Thyroid gland (tissue), 4 donors: ENCODE data around the gene ZYX.

ENCODE experiments used
- POLR2A ChIP-seq, 2 donors: fragments of 450-650 bp; IDR thresholded peaks; one replicate each; pipeline ENCODE4 v1.6.1; 2017; ENCODE audit warnings: antibody characterized with exemption in 2 of 2, mild to moderate bottlenecking in 2 of 2, moderate library complexity in 1 of 2
- TF ChIP-seq, protein P1 (sequence below), 6 experiments: fragments of 200-600 bp in 3 of 6; fragments of 450-650 bp in 3 of 6; sonication (generic) in 3 of 6; IDR thresholded peaks; one replicate each; pipeline ENCODE4 v1.5.1; 2016 to 2019; ENCODE audit warnings: antibody characterized with exemption in 6 of 6, mild to moderate bottlenecking in 2 of 6, inconsistent platforms in 1 of 6, moderate library complexity in 1 of 6

DNA sequence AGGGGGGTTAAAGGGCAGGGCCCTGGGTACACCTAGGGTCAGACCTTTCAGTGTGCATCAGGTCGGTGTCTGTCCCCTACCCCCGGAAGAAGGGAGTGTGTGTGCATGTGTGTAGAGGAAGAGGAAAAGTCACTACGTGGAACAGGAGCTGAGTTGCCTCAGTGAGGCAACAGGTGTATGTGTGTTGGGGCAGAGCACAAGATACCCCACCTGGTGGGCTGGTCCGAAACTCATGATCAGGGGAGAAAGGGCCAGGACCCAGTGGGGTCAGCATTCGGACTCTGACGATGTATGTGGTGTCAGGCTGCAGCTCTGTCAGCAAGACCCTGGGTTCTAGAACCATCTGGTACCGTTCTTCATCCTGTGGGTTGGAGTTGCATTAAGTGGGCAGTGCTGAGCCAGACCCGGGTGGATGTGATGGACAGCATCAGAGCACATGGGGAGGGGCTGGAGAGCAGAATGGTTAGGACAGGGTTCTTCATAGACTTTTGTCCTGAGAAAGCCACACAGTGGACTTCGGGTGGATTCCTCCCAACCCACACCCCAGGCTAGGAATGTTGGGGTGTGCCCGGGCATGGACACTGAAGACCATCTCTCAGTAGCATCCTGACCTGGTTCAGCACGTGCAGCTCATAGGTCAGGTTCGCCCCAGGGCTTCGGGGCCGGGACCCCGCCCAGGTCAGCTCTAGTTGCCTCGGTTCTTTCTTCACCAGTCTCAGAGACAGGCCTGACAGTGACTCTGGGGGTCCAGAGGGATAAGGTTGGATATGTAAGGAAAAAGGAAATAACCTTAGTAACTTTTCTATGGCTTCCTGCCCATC lies 16.8 kb downstream of the ZYX start:
- TF ChIP-seq, protein P1, sequence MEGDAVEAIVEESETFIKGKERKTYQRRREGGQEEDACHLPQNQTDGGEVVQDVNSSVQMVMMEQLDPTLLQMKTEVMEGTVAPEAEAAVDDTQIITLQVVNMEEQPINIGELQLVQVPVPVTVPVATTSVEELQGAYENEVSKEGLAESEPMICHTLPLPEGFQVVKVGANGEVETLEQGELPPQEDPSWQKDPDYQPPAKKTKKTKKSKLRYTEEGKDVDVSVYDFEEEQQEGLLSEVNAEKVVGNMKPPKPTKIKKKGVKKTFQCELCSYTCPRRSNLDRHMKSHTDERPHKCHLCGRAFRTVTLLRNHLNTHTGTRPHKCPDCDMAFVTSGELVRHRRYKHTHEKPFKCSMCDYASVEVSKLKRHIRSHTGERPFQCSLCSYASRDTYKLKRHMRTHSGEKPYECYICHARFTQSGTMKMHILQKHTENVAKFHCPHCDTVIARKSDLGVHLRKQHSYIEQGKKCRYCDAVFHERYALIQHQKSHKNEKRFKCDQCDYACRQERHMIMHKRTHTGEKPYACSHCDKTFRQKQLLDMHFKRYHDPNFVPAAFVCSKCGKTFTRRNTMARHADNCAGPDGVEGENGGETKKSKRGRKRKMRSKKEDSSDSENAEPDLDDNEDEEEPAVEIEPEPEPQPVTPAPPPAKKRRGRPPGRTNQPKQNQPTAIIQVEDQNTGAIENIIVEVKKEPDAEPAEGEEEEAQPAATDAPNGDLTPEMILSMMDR (IDR thresholded peaks at IDR 0.05): no peak
- no peak for TF ChIP-seq POLR2A (IDR thresholded peaks at IDR 0.05)
